Vagina (tissue), 2 donors: ENCODE measurements around the gene CAPRIN2.

Experiments
- POLR2A ChIP-seq, 2 donors: fragments of 450-650 bp; IDR thresholded peaks; one replicate each; pipeline ENCODE4 v1.6.1; 2017; ENCODE audit warnings: antibody characterized with exemption in 2 of 2, mild to moderate bottlenecking in 2 of 2, moderate library complexity in 2 of 2
- POLR2AphosphoS5 ChIP-seq, 2 donors: sonication (generic); formaldehyde crosslinking; IDR thresholded peaks; one replicate each; pipeline ENCODE4 v1.9.0; 2017; ENCODE audit warnings: antibody characterized with exemption in 2 of 2, mild to moderate bottlenecking in 2 of 2, low read depth in 1 of 2; ENCODE audit not compliant: insufficient read depth in 1 of 2
- TF ChIP-seq, protein P1 (sequence below), 3 experiments: fragments of 450-650 bp in 2 of 3; fragments of 200-600 bp in 1 of 3; sonication (generic) in 1 of 3; IDR thresholded peaks; one replicate each; pipeline ENCODE4 v1.5.1; 2017 to 2019; ENCODE audit warnings: antibody characterized with exemption in 3 of 3, mild to moderate bottlenecking in 2 of 3, moderate library complexity in 2 of 3

DNA sequence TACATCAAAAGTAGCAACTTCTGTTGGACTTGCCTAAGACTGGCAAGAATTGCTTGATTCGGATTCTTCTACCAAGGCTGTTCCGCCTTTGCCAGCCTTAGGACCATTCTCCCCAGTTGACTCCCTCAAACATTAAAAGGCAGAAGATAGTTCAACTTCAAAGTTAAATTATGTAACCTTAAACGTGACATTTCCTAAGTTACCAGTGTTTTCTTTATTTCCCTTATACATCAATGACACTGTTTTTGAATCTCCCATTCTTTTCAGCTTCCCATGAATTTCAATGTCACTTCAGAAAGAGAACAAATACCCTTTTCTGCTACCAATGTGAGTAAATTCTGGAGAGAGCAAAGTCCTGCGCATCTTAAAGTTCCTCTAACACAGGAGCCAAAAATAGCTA lies 25.2 kb downstream of the CAPRIN2 start:
- no peak for TF ChIP-seq POLR2A (IDR thresholded peaks at IDR 0.05)
- TF ChIP-seq, protein P1, sequence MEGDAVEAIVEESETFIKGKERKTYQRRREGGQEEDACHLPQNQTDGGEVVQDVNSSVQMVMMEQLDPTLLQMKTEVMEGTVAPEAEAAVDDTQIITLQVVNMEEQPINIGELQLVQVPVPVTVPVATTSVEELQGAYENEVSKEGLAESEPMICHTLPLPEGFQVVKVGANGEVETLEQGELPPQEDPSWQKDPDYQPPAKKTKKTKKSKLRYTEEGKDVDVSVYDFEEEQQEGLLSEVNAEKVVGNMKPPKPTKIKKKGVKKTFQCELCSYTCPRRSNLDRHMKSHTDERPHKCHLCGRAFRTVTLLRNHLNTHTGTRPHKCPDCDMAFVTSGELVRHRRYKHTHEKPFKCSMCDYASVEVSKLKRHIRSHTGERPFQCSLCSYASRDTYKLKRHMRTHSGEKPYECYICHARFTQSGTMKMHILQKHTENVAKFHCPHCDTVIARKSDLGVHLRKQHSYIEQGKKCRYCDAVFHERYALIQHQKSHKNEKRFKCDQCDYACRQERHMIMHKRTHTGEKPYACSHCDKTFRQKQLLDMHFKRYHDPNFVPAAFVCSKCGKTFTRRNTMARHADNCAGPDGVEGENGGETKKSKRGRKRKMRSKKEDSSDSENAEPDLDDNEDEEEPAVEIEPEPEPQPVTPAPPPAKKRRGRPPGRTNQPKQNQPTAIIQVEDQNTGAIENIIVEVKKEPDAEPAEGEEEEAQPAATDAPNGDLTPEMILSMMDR (IDR thresholded peaks at IDR 0.05): no peak
- no peak for TF ChIP-seq POLR2AphosphoS5 (IDR thresholded peaks at IDR 0.05; ENCODE audit: insufficient read depth in 1 of 2, low read depth in 1 of 2)
